K562 (cell line): ENCODE results near the gene OSCP1. TPM values are rescaled to one million over a fixed set of nuclear protein-coding genes. Genes with fewer than 3 reads are reported as not detected.
A peak's percentile ranks its signal among the peaks of the same experiment; 100 is the strongest.

Experiments
- C11orf30 ChIP-seq: fragments of 450-650 bp; IDR thresholded peaks from 2 replicates; pipeline ENCODE4 v1.6.1; 2016; ENCODE audit warnings: low read depth, mild to moderate bottlenecking
- CHD1 ChIP-seq: fragments of 200-600 bp; sonication (generic); IDR thresholded peaks from one replicate; pipeline ENCODE4 v1.6.1; 2012; ENCODE audit warnings: mild to moderate bottlenecking, moderate library complexity, low read length, inconsistent platforms
- CREB1 ChIP-seq, 2 experiments: sonication (generic) in 1 of 2; formaldehyde crosslinking in 1 of 2; IDR thresholded peaks; 2 replicates each; pipeline versions ENCODE4 v1.6.1 to v1.8.0; 2012 to 2022; ENCODE audit warnings: inconsistent platforms in 1 of 2, mild to moderate bottlenecking in 1 of 2, missing genetic modification reagents in 1 of 2, moderate library complexity in 1 of 2
- FIP1L1 ChIP-seq: fragments of 200-400 bp; formaldehyde crosslinking; IDR thresholded peaks from 2 replicates; pipeline ENCODE4 v1.6.1; 2018; ENCODE audit warnings: mild to moderate bottlenecking, low read depth, low read length; ENCODE audit not compliant: poor library complexity, severe bottlenecking
- HCFC1 ChIP-seq: IDR thresholded peaks from 2 replicates; pipeline ENCODE4 v1.6.1; 2012; ENCODE audit warnings: low read depth, low read length, improper control_type of control experiment
- KAT7 ChIP-seq: sonication (generic); formaldehyde crosslinking; IDR thresholded peaks from 2 replicates; pipeline ENCODE4 v1.8.0; 2022; ENCODE audit warnings: missing genetic modification reagents, mild to moderate bottlenecking, borderline replicate concordance
- MAZ ChIP-seq, 2 experiments: fragments of 450-650 bp in 1 of 2; sonication (generic) in 1 of 2; formaldehyde crosslinking; IDR thresholded peaks in 1 of 2; conservative IDR thresholded peaks in 1 of 2; 2 replicates each; pipeline versions ENCODE4 v1.4.0 to v1.5.0; 2020; ENCODE audit warnings: mild to moderate bottlenecking in 1 of 2, missing genetic modification reagents in 1 of 2
- NFIC ChIP-seq: fragments of 450-650 bp; IDR thresholded peaks from 2 replicates; pipeline ENCODE4 v1.6.1; 2017; ENCODE audit warnings: mild to moderate bottlenecking, inconsistent platforms
- NFRKB ChIP-seq: fragments of 450-650 bp; IDR thresholded peaks from 2 replicates; pipeline ENCODE4 v1.6.1; 2016; ENCODE audit warnings: low read depth
- POU5F1 ChIP-seq: fragments of 150-350 bp; IDR thresholded peaks from 2 replicates; pipeline ENCODE4 v1.6.1; 2014; ENCODE audit warnings: borderline replicate concordance, low read length, low read depth, mild to moderate bottlenecking; ENCODE audit not compliant: partially characterized antibody
- RNF219 ChIP-seq: fragments of 250-450 bp; sonication (Bioruptor Pico); IDR thresholded peaks from 2 replicates; pipeline ENCODE4 v1.5.0; 2022; ENCODE audit warnings: mild to moderate bottlenecking
- SIN3A ChIP-seq, 2 experiments: fragments of 150-350 bp in 1 of 2; IDR thresholded peaks; 2 replicates each; pipeline ENCODE4 v1.6.1; 2011 to 2016; ENCODE audit warnings: borderline replicate concordance in 2 of 2, low read depth in 2 of 2, low read length in 2 of 2, mild to moderate bottlenecking in 2 of 2, moderate library complexity in 2 of 2; ENCODE audit not compliant: control insufficient read depth in 1 of 2
- SMAD4 ChIP-seq: fragments of 250-450 bp; sonication (Bioruptor Pico); conservative IDR thresholded peaks from 2 replicates; pipeline ENCODE4 v1.8.0; 2021; ENCODE audit warnings: inconsistent platforms, mild to moderate bottlenecking, moderate library complexity
- SRF ChIP-seq, 2 experiments: fragments of 250-450, 450-650 bp in 1 of 2; sonication (Bioruptor Pico) in 1 of 2; sonication (generic) in 1 of 2; formaldehyde crosslinking; IDR thresholded peaks; 2 replicates each; pipeline versions ENCODE4 v1.5.0 to v1.5.1; 2020 to 2022; ENCODE audit warnings: mild to moderate bottlenecking in 1 of 2, missing genetic modification reagents in 1 of 2
- TCF7L2 ChIP-seq: fragments of 150-350 bp; IDR thresholded peaks from 2 replicates; pipeline ENCODE4 v1.6.1; 2016; ENCODE audit warnings: low read depth, mild to moderate bottlenecking, low read length, moderate library complexity
- TSC22D4 ChIP-seq: fragments of 450-650 bp; IDR thresholded peaks from 2 replicates; pipeline ENCODE4 v1.6.1; 2016; ENCODE audit warnings: missing genetic modification characterization, missing biosample characterization, control low read depth
- ZEB2 ChIP-seq: fragments of 450-650 bp; IDR thresholded peaks from 2 replicates; pipeline ENCODE4 v1.6.1; 2016
- ZNF3 ChIP-seq: fragments of 250-450 bp; sonication (Bioruptor Pico); IDR thresholded peaks from 2 replicates; pipeline ENCODE4 v1.5.0; 2021; ENCODE audit warnings: mild to moderate bottlenecking, moderate library complexity
- ZNF695 ChIP-seq: fragments of 450-650 bp; formaldehyde crosslinking; IDR thresholded peaks from 2 replicates; pipeline ENCODE4 v1.4.0; 2020; ENCODE audit warnings: mild to moderate bottlenecking, moderate library complexity
- ZNF740 ChIP-seq, 3 experiments: fragments of 200-800 bp in 1 of 3; sonication (Bioruptor generic) in 1 of 3; sonication (generic) in 1 of 3; formaldehyde crosslinking in 1 of 3; IDR thresholded peaks; 2 replicates each; pipeline versions ENCODE4 v1.6.1 to v1.8.0; 2016 to 2022; ENCODE audit warnings: mild to moderate bottlenecking in 2 of 3, missing compliant biosample characterization in 2 of 3, missing genetic modification characterization in 2 of 3, missing genetic modification reagents in 1 of 3
- polyA plus RNA-seq, 8 experiments: library from polyadenylated mRNA; depleted of rRNA in 4 of 8; stranded (reverse) in 5 of 8; unstranded in 3 of 8; fragments of >200 nt; fragmentation: Nextera tagmentation in 2 of 8; fragmentation: Illumina TruSeq in 1 of 8; extraction: Ambion mirVana in 2 of 8; extraction: Trizol in 1 of 8; gene quantifications; 2 replicates each; pipeline versions ENCODE4 v1.2.1 to v1.2.3, GENCODE V29; 2011 to 2014; ENCODE audit warnings: inconsistent platforms in 1 of 8, missing spikeins in 1 of 8
- total RNA-seq, 7 experiments: library from RNA; depleted of rRNA in 6 of 7; stranded (reverse); fragments of >200 nt in 6 of 7; fragmentation: Illumina TruSeq in 2 of 7; extraction: Trizol in 2 of 7; gene quantifications; 2 replicates each; pipeline versions ENCODE4 v1.2.1 to v1.2.3, GENCODE V29; 2011 to 2021; ENCODE audit warnings: low replicate concordance in 1 of 7
- TF ChIP-seq, protein P1 (sequence below): fragments of 450-650 bp; formaldehyde crosslinking; IDR thresholded peaks from 2 replicates; pipeline ENCODE4 v1.4.0; 2020; ENCODE audit warnings: mild to moderate bottlenecking, moderate library complexity

OSCP1 gene
- total and polyA plus RNA-seq, 9 of the 15 experiments (the other 6 are each of a cell fraction or from before 2014, with no cell fraction given) = 0.15 to 0.40 (median 0.33) TPM; not detected in 5

- TF ChIP-seq C11orf30 = peak; percentile 41; the same call in 1 of the 2 replicates
- no peak for TF ChIP-seq RNF219 (CRISPR knock-in tag)
- TF ChIP-seq TCF7L2 = no peak
- no peak for TF ChIP-seq POU5F1
- TF ChIP-seq ZNF695 = no peak
- TF ChIP-seq, protein P1, sequence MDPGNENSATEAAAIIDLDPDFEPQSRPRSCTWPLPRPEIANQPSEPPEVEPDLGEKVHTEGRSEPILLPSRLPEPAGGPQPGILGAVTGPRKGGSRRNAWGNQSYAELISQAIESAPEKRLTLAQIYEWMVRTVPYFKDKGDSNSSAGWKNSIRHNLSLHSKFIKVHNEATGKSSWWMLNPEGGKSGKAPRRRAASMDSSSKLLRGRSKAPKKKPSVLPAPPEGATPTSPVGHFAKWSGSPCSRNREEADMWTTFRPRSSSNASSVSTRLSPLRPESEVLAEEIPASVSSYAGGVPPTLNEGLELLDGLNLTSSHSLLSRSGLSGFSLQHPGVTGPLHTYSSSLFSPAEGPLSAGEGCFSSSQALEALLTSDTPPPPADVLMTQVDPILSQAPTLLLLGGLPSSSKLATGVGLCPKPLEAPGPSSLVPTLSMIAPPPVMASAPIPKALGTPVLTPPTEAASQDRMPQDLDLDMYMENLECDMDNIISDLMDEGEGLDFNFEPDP (CRISPR knock-in tag) = no peak
- TF ChIP-seq ZEB2 = peak; percentile 58
- TF ChIP-seq SIN3A (IDR thresholded peaks at IDR 0.05; ENCODE audit: borderline replicate concordance in 2 of 2, control insufficient read depth in 1 of 2, low read depth in 2 of 2, low read length in 2 of 2) = peak; percentile 68 to 73; a peak in 2 of 4 replicates
- TF ChIP-seq MAZ (CRISPR knock-in tag; conservative IDR thresholded peaks at IDR 0.05 in 1 of 2, IDR thresholded peaks at IDR 0.05 in 1 of 2) = peak in 1 of 2 experiments; percentile 84; a peak in 2 of 4 replicates
- 0 out of 2 replicates have a peak, but pooled peaks have one; percentile 18 for TF ChIP-seq SMAD4 (CRISPR knock-in tag)
- no peak for TF ChIP-seq FIP1L1
- no peak for TF ChIP-seq ZNF740 (CRISPR knock-in tag; IDR thresholded peaks at IDR 0.05)
- TF ChIP-seq ZNF740 (tag; IDR thresholded peaks at IDR 0.05) = no peak
- TF ChIP-seq TSC22D4 (tag) = no peak
- peak in 1 of 2 experiments; percentile 51; a peak in 2 of 4 replicates for TF ChIP-seq SRF (CRISPR knock-in tag; IDR thresholded peaks at IDR 0.05)
- TF ChIP-seq CREB1 (IDR thresholded peaks at IDR 0.05) = peak; percentile 15; the same call in 1 of the 2 replicates
- TF ChIP-seq CREB1 (CRISPR knock-in tag; IDR thresholded peaks at IDR 0.05) = no peak
- TF ChIP-seq NFIC = peak; percentile 69; the same call in 1 of the 2 replicates
- no peak for TF ChIP-seq KAT7
- peak; percentile 74 for TF ChIP-seq HCFC1
- TF ChIP-seq ZNF3 (CRISPR knock-in tag) = no peak
- TF ChIP-seq CHD1 = peak; percentile 29
- peak; percentile 79 for TF ChIP-seq NFRKB
These were observed 49.2 kb downstream of the OSCP1 start (continued) for GRCh38 chr1:36400825-36401601.
